ENCODE measurements around the gene DONSON.
A peak's percentile ranks its signal among the peaks of the same experiment; 100 is the strongest.

Gene DONSON

DNA sequence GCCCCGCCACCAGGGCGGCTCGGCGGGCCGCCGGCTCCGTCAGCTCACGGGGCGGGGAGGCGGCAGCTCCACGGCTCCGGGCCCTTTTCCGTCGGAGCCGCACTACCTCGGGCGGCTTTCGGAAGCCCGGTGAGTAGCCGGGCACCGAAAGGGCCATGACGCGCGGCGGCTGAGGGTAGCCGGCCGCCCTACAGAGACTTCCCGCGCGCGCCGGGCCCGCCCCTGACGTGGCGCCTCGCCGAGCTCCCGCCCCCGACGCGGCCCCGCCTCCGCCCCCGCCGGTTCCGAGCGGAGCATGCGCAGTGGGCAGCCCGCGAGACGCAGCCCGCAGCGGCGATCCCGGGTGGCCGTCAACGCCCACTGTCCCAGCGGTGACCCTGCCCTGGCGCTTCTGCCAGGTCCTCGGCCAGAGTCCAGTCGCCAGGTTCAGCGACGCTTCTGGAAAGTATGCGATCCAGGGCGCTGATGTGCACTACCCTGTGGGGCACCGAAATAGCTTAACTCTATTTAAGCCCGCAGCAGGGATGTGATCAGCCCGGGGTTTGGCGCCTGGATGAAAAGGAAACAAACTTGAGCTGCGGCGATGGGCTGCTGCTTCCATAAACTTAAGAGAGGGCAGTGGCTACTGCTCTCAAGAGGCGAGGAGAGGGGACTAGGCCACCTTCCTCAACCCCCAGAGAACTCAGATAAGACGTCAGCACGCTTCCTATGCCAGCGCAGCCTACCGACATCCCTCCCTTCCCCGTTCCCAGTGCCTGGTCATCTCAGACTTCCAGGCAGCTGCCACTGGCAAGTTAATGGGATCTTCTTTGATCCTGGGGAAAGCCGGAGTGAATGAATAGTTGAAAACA, at the start of gene DONSON (continued):
- TF ChIP-seq, protein P1, sequence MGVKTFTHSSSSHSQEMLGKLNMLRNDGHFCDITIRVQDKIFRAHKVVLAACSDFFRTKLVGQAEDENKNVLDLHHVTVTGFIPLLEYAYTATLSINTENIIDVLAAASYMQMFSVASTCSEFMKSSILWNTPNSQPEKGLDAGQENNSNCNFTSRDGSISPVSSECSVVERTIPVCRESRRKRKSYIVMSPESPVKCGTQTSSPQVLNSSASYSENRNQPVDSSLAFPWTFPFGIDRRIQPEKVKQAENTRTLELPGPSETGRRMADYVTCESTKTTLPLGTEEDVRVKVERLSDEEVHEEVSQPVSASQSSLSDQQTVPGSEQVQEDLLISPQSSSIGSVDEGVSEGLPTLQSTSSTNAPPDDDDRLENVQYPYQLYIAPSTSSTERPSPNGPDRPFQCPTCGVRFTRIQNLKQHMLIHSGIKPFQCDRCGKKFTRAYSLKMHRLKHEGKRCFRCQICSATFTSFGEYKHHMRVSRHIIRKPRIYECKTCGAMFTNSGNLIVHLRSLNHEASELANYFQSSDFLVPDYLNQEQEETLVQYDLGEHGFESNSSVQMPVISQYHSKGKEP (tag by site-specific recombination; IDR thresholded peaks at IDR 0.05) = peak; percentile 56; the same call in 1 of the 2 replicates
- TF ChIP-seq ZNF624 (tag by site-specific recombination; IDR thresholded peaks at IDR 0.05) (no peak), ZSCAN16 (tag by site-specific recombination; IDR thresholded peaks at IDR 0.05) (no peak), ZXDB (tag by site-specific recombination; IDR thresholded peaks at IDR 0.05) (peak; percentile 62), ZNF311 (tag by site-specific recombination; IDR thresholded peaks at IDR 0.05; ENCODE audit: borderline replicate concordance) (no peak), ZNF354C (tag by site-specific recombination; IDR thresholded peaks at IDR 0.05; ENCODE audit: borderline replicate concordance, low read depth) (no peak), ZNF776 (tag by site-specific recombination; IDR thresholded peaks at IDR 0.05; ENCODE audit: borderline replicate concordance) (no peak), ZNF521 (tag by site-specific recombination; IDR thresholded peaks at IDR 0.05) (no peak), ZNF701 (tag by site-specific recombination; IDR thresholded peaks at IDR 0.05) (no peak), ZNF549 (tag by site-specific recombination; IDR thresholded peaks at IDR 0.05) (no peak), ZSCAN23 (tag by site-specific recombination; IDR thresholded peaks at IDR 0.05) (no peak), ZBTB1 (tag by site-specific recombination; IDR thresholded peaks at IDR 0.05) (no peak), ZNF350 (tag by site-specific recombination; IDR thresholded peaks at IDR 0.05) (no peak), SCRT1 (tag by site-specific recombination; IDR thresholded peaks at IDR 0.05; ENCODE audit: borderline replicate concordance) (no peak), KLF7 (tag by site-specific recombination; IDR thresholded peaks at IDR 0.05; ENCODE audit: borderline replicate concordance) (no peak), GLIS2 (tag by site-specific recombination; IDR thresholded peaks at IDR 0.05) (no peak; the same call in 1 of the 2 replicates), ZNF529 (tag by site-specific recombination; IDR thresholded peaks at IDR 0.05; ENCODE audit: insufficient replicate concordance) (no peak), ZNF473 (tag by site-specific recombination; IDR thresholded peaks at IDR 0.05) (no peak), ZNF248 (tag by site-specific recombination; IDR thresholded peaks at IDR 0.05) (no peak), ZNF610 (tag by site-specific recombination; IDR thresholded peaks at IDR 0.05; ENCODE audit: borderline replicate concordance) (no peak), ZNF292 (tag by site-specific recombination; IDR thresholded peaks at IDR 0.05; ENCODE audit: borderline replicate concordance, low read depth) (no peak), ZNF621 (tag by site-specific recombination; IDR thresholded peaks at IDR 0.05) (no peak), SETDB1 (IDR thresholded peaks at IDR 0.05; ENCODE audit: insufficient read length, low read length) (no peak), OVOL3 (tag by site-specific recombination; IDR thresholded peaks at IDR 0.05) (no peak), ZFP37 (tag by site-specific recombination; IDR thresholded peaks at IDR 0.05) (no peak; the same call in 1 of the 2 replicates)
- TF ChIP-seq, protein P2, sequence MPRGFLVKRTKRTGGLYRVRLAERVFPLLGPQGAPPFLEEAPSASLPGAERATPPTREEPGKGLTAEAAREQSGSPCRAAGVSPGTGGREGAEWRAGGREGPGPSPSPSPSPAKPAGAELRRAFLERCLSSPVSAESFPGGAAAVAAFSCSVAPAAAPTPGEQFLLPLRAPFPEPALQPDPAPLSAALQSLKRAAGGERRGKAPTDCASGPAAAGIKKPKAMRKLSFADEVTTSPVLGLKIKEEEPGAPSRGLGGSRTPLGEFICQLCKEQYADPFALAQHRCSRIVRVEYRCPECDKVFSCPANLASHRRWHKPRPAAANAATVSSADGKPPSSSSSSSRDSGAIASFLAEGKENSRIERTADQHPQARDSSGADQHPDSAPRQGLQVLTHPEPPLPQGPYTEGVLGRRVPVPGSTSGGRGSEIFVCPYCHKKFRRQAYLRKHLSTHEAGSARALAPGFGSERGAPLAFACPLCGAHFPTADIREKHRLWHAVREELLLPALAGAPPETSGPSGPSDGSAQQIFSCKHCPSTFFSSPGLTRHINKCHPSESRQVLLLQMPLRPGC (tag by site-specific recombination; IDR thresholded peaks at IDR 0.05) = no peak
- TF ChIP-seq, protein P3, sequence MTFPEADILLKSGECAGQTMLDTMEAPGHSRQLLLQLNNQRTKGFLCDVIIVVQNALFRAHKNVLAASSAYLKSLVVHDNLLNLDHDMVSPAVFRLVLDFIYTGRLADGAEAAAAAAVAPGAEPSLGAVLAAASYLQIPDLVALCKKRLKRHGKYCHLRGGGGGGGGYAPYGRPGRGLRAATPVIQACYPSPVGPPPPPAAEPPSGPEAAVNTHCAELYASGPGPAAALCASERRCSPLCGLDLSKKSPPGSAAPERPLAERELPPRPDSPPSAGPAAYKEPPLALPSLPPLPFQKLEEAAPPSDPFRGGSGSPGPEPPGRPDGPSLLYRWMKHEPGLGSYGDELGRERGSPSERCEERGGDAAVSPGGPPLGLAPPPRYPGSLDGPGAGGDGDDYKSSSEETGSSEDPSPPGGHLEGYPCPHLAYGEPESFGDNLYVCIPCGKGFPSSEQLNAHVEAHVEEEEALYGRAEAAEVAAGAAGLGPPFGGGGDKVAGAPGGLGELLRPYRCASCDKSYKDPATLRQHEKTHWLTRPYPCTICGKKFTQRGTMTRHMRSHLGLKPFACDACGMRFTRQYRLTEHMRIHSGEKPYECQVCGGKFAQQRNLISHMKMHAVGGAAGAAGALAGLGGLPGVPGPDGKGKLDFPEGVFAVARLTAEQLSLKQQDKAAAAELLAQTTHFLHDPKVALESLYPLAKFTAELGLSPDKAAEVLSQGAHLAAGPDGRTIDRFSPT (tag by site-specific recombination; IDR thresholded peaks at IDR 0.05) = no peak
- TF ChIP-seq, protein P4, sequence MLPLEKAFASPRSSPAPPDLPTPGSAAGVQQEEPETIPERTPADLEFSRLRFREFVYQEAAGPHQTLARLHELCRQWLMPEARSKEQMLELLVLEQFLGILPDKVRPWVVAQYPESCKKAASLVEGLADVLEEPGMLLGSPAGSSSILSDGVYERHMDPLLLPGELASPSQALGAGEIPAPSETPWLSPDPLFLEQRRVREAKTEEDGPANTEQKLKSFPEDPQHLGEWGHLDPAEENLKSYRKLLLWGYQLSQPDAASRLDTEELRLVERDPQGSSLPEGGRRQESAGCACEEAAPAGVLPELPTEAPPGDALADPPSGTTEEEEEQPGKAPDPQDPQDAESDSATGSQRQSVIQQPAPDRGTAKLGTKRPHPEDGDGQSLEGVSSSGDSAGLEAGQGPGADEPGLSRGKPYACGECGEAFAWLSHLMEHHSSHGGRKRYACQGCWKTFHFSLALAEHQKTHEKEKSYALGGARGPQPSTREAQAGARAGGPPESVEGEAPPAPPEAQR (tag by site-specific recombination; IDR thresholded peaks at IDR 0.05) = no peak
- TF ChIP-seq, protein P5, sequence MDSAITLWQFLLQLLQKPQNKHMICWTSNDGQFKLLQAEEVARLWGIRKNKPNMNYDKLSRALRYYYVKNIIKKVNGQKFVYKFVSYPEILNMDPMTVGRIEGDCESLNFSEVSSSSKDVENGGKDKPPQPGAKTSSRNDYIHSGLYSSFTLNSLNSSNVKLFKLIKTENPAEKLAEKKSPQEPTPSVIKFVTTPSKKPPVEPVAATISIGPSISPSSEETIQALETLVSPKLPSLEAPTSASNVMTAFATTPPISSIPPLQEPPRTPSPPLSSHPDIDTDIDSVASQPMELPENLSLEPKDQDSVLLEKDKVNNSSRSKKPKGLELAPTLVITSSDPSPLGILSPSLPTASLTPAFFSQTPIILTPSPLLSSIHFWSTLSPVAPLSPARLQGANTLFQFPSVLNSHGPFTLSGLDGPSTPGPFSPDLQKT (IDR thresholded peaks at IDR 0.05; ENCODE audit: borderline replicate concordance, low read depth, low read length) = no peak
- TF ChIP-seq, protein P6, sequence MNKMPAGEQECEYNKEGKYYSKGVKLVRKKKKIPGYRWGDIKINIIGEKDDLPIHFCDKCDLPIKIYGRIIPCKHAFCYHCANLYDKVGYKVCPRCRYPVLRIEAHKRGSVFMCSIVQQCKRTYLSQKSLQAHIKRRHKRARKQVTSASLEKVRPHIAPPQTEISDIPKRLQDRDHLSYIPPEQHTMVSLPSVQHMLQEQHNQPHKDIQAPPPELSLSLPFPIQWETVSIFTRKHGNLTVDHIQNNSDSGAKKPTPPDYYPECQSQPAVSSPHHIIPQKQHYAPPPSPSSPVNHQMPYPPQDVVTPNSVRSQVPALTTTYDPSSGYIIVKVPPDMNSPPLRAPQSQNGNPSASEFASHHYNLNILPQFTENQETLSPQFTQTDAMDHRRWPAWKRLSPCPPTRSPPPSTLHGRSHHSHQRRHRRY (tag by site-specific recombination; IDR thresholded peaks at IDR 0.05) = no peak

Measured in HEK293 (cell line).